Liver (tissue), 9 donors: ENCODE measurements around the gene BAHCC1. TPM values are rescaled to one million over a fixed set of nuclear protein-coding genes. Genes with fewer than 3 reads are reported as not detected.

ENCODE experiments used
- DNase-seq: peaks from one replicate; pipeline ENCODE4 v3.0.0-alpha.2; 2017; ENCODE audit warnings: low spot score
- H3K27ac ChIP-seq, 2 donors: one replicate each; pipeline ENCODE4 v1.7.0; 2013; ENCODE audit warnings: inconsistent platforms in 2 of 2, low read length in 2 of 2, control low read depth in 1 of 2, low read depth in 1 of 2, mild to moderate bottlenecking in 1 of 2
- H3K27me3 ChIP-seq, 4 donors: one replicate each; pipeline versions ENCODE4 v1.6.1 to v1.7.0; 2013; ENCODE audit warnings: low read length in 3 of 4, inconsistent platforms in 1 of 4, mild to moderate bottlenecking in 1 of 4, moderate library complexity in 1 of 4; ENCODE audit not compliant: control insufficient read depth in 4 of 4, insufficient read depth in 4 of 4
- H3K36me3 ChIP-seq, 4 donors: one replicate each; pipeline versions ENCODE4 v1.6.1 to v1.7.0; 2013; ENCODE audit warnings: low read length in 3 of 4, mild to moderate bottlenecking in 3 of 4, low read depth in 1 of 4, moderate library complexity in 1 of 4; ENCODE audit not compliant: control insufficient read depth in 4 of 4, insufficient read depth in 3 of 4
- H3K4me1 ChIP-seq, 4 donors: one replicate each; pipeline versions ENCODE4 v1.6.1 to v1.7.0; 2013; ENCODE audit warnings: low read length in 3 of 4, mild to moderate bottlenecking in 3 of 4, moderate library complexity in 1 of 4; ENCODE audit not compliant: control insufficient read depth in 4 of 4, insufficient read depth in 4 of 4
- H3K4me3 ChIP-seq, 3 donors: one replicate each; pipeline versions ENCODE4 v1.6.1 to v1.7.0; 2013; ENCODE audit warnings: low read length in 3 of 3, control low read depth in 1 of 3, low read depth in 1 of 3, mild to moderate bottlenecking in 1 of 3
- H3K9ac ChIP-seq, 2 donors: one replicate each; pipeline ENCODE4 v1.7.0; 2013; ENCODE audit warnings: low read length in 2 of 2, mild to moderate bottlenecking in 2 of 2, moderate library complexity in 2 of 2, control low read depth in 1 of 2, low read depth in 1 of 2
- H3K9me3 ChIP-seq, 4 donors: one replicate each; pipeline versions ENCODE4 v1.6.1 to v1.7.0; 2013; ENCODE audit warnings: low read length in 3 of 4; ENCODE audit not compliant: control insufficient read depth in 4 of 4
- CTCF ChIP-seq: fragments of 150-350 bp; IDR thresholded peaks from 2 replicates; pipeline ENCODE4 v1.5.1; 2017; ENCODE audit warnings: improper control_type of control experiment, low read depth, low read length; ENCODE audit not compliant: missing input control
- GABPA ChIP-seq, 2 donors: IDR thresholded peaks in 1 of 2; conservative IDR thresholded peaks in 1 of 2; 2 replicates each; pipeline ENCODE4 v1.6.1; 2016; ENCODE audit warnings: antibody characterized with exemption in 2 of 2, mild to moderate bottlenecking in 1 of 2, moderate library complexity in 1 of 2
- HNF4A ChIP-seq, 2 donors: conservative IDR thresholded peaks; 2 replicates each; pipeline ENCODE4 v1.6.1; 2016; ENCODE audit warnings: antibody characterized with exemption in 2 of 2, mild to moderate bottlenecking in 2 of 2
- HNF4G ChIP-seq: IDR thresholded peaks from 2 replicates; pipeline ENCODE4 v1.6.1; 2016; ENCODE audit warnings: antibody characterized with exemption
- MAX ChIP-seq: IDR thresholded peaks from 2 replicates; pipeline ENCODE4 v1.6.1; 2016; ENCODE audit warnings: antibody characterized with exemption
- RAD21 ChIP-seq, 2 donors: IDR thresholded peaks; 2 replicates each; pipeline ENCODE4 v1.6.1; 2016; ENCODE audit warnings: antibody characterized with exemption in 2 of 2, mild to moderate bottlenecking in 2 of 2
- REST ChIP-seq: IDR thresholded peaks from 2 replicates; pipeline ENCODE4 v1.6.1; 2016; ENCODE audit warnings: antibody characterized with exemption, mild to moderate bottlenecking
- RXRA ChIP-seq, 2 donors: IDR thresholded peaks; 2 replicates each; pipeline ENCODE4 v1.6.1; 2017 to 2018; ENCODE audit warnings: antibody characterized with exemption in 2 of 2, mild to moderate bottlenecking in 1 of 2
- SP1 ChIP-seq: IDR thresholded peaks from 2 replicates; pipeline ENCODE4 v1.6.1; 2018; ENCODE audit warnings: antibody characterized with exemption, mild to moderate bottlenecking
- TAF1 ChIP-seq: conservative IDR thresholded peaks from 2 replicates; pipeline ENCODE4 v1.6.1; 2016; ENCODE audit warnings: antibody characterized with exemption, mild to moderate bottlenecking
- YY1 ChIP-seq: IDR thresholded peaks from 2 replicates; pipeline ENCODE4 v1.6.1; 2016; ENCODE audit warnings: antibody characterized with exemption, mild to moderate bottlenecking
- ZBTB33 ChIP-seq: IDR thresholded peaks from 2 replicates; pipeline ENCODE4 v1.6.1; 2016; ENCODE audit warnings: antibody characterized with exemption
- WGBS: extraction: QIAGEN DNeasy Blood & Tissue Kit; methylation state at CpG from one replicate; pipeline ENCODE4 v1.1.7; 2013; 5-methylcytosine and 5-hydroxymethylcytosine counted together
- polyA plus RNA-seq, 2 donors: library from polyadenylated mRNA; stranded (reverse) in 1 of 2; unstranded in 1 of 2; fragments of 200-250 nt in 1 of 2; fragments of >200 nt in 1 of 2; fragmentation: Nextera tagmentation in 1 of 2; extraction: Ambion mirVana in 1 of 2; gene quantifications; one replicate each; pipeline versions ENCODE4 v1.2.1 to v1.2.3, GENCODE V29; 2013 to 2015
- total RNA-seq, 2 donors: library from RNA; depleted of rRNA; stranded (reverse); fragments of >200 nt; gene quantifications; one replicate each; pipeline ENCODE4 v1.2.3, GENCODE V29; 2014
- TF ChIP-seq, protein P1 (sequence below): IDR thresholded peaks from 2 replicates; pipeline ENCODE4 v1.6.1; 2016; ENCODE audit warnings: antibody characterized with exemption
- donor health status: healthy.
- donor health status: healthy.
- donor health status: healthy.
- donor health status: healthy.
- donor health status: healthy.

The BAHCC1 gene
- total and polyA plus RNA-seq, 4 donors, result 0.76 to 3.9 (median 2.5) TPM

- 48% methylated on average over 12 of the region's 12 CpGs for WGBS
- Histone ChIP-seq H3K27me3 (no peaks in the 10 kb centered on the region), H3K27ac (peak overlapping the region in 1 of 2 donors; percentile 19), H3K9ac (peak overlapping the region; percentile 78 to 87), H3K36me3 (peaks cover 3 to 22% (median 13%) of the 10 kb centered on the region in 4 donors), H3K9me3 (no peaks in the 10 kb centered on the region), H3K4me1 (peaks cover 7 to 41% (median 18%) of the 10 kb centered on the region in 4 donors), H3K4me3 (peak overlapping the region; percentile 41 to 97 (median 87))
- no peak for TF ChIP-seq YY1
- TF ChIP-seq HNF4A (conservative IDR thresholded peaks at IDR 0.05), result peak; percentile 28 to 53
- TF ChIP-seq TAF1, result no peak
- DNase-seq, result no peak
Observed at GRCh38 chr17:81509207-81509971, 114.1 kb downstream of the BAHCC1 start.

DNA sequence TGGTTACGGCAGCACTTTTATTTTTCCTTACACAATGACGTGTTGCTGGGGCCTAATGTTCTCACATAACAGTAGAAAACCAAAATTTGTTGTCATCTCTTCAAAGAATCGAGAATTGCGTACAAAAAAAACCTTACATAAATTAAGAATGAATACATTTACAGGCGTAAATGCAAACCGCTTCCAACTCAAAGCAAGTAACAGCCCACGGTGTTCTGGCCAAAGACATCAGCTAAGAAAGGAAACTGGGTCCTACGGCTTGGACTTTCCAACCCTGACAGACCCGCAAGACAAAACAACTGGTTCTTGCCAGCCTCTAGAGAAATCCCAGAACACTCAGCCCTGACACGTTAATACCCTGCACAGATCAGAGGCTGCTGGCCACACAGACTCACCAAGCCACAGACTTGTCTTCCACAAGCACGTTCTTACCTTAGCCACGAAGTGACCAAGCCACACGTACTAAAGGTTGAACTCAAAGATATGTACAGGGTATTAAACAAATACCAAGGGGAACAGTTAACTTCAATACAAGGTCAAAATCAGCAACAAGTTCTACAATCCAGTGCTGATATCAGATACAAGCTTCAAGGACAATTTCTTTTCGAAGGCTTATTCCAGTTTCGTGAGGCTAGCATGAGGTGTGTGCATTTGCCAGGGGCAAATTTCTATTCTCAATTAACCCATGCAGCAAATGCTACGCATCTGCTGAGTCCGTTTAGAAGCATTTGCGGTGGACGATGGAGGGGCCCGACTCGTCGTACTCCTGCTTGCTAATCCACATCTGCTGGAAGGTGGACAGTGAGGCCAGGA lies 114.9 kb downstream of the BAHCC1 start:
- 45% methylated on average over 22 of the region's 22 CpGs for WGBS
- peak overlapping the region; percentile 87 to 97 (median 95) for H3K4me3 ChIP-seq
- H3K36me3 ChIP-seq, result peaks cover 3 to 22% (median 13%) of the 10 kb centered on the region in 4 donors
- H3K9ac ChIP-seq, result peak overlapping the region; percentile 78 to 87
- H3K9me3 ChIP-seq, result no peaks in the 10 kb centered on the region
- peak; percentile 6 for TF ChIP-seq SP1
- TF ChIP-seq, protein P1, sequence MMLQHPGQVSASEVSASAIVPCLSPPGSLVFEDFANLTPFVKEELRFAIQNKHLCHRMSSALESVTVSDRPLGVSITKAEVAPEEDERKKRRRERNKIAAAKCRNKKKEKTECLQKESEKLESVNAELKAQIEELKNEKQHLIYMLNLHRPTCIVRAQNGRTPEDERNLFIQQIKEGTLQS, result no peak
- H3K4me1 ChIP-seq, result peaks cover 7 to 41% (median 18%) of the 10 kb centered on the region in 4 donors
- DNase-seq, result no peak
- H3K27me3 ChIP-seq, result no peaks in the 10 kb centered on the region
- H3K27ac ChIP-seq, result peak overlapping the region in 1 of 2 donors; percentile 19

GRCh38 chr17:81510785-81511553 lies 115.7 kb downstream of the BAHCC1 start:
- Histone ChIP-seq H3K27ac (peak overlapping the region in 1 of 2 donors; percentile 79), H3K4me1 (peaks cover 7 to 44% (median 20%) of the 10 kb centered on the region in 4 donors), H3K36me3 (peaks cover 3 to 22% (median 13%) of the 10 kb centered on the region in 4 donors), H3K9me3 (no peaks in the 10 kb centered on the region), H3K9ac (peak overlapping the region; percentile 78 to 87), H3K4me3 (peak overlapping the region; percentile 87 to 97 (median 95)), H3K27me3 (no peaks in the 10 kb centered on the region)
- DNase-seq, result no peak
- 32% methylated on average over 48 of the region's 48 CpGs for WGBS
- TF ChIP-seq RAD21 (IDR thresholded peaks at IDR 0.05) (no peak), CTCF (no peak), TAF1 (no peak), RXRA (IDR thresholded peaks at IDR 0.05) (no peak), HNF4G (no peak), YY1 (no peak), GABPA (IDR thresholded peaks at IDR 0.05 in 1 of 2, conservative IDR thresholded peaks at IDR 0.05 in 1 of 2) (no peak), SP1 (no peak), ZBTB33 (no peak), MAX (no peak), HNF4A (conservative IDR thresholded peaks at IDR 0.05) (no peak), REST (no peak)
- TF ChIP-seq, protein P1, result no peak
